Ovary (tissue), 9 donors: ENCODE data around the gene MIEN1. TPM values are rescaled to one million over a fixed set of nuclear protein-coding genes. Genes with fewer than 3 reads are reported as not detected.

Source experiments
- DNase-seq, 5 donors: peaks; one replicate each; pipeline ENCODE4 v3.0.0-alpha.2; 2019 to 2020
- H3K27ac ChIP-seq, 2 donors: fragments of 200-600 bp; one replicate each; pipeline versions ENCODE4 v1.5.1 to v1.8.0; 2019 to 2022
- H3K27me3 ChIP-seq: fragments of 200-600 bp; one replicate; pipeline ENCODE4 v1.8.0; 2022
- H3K36me3 ChIP-seq: fragments of 200-600 bp; sonication (generic); one replicate; pipeline ENCODE4 v1.5.1; 2019
- H3K4me1 ChIP-seq: one replicate; pipeline ENCODE4 v1.8.1; 2013; ENCODE audit warnings: mild to moderate bottlenecking, moderate library complexity; ENCODE audit not compliant: insufficient read depth
- H3K4me3 ChIP-seq: fragments of 200-600 bp; sonication (generic); one replicate; pipeline ENCODE4 v1.5.1; 2017
- H3K9me3 ChIP-seq, 2 donors: fragments of 200-600 bp in 1 of 2; sonication (generic) in 1 of 2; one replicate each; pipeline versions ENCODE4 v1.5.1 to v1.8.1; 2013 to 2019; ENCODE audit warnings: mild to moderate bottlenecking in 1 of 2, moderate library complexity in 1 of 2
- CTCF ChIP-seq, 3 donors: fragments of 450-650 bp in 2 of 3; fragments of 200-600 bp in 1 of 3; IDR thresholded peaks; one replicate each; pipeline versions ENCODE4 v1.5.1 to v1.8.0; 2016 to 2022; ENCODE audit warnings: antibody characterized with exemption in 3 of 3, mild to moderate bottlenecking in 1 of 3
- EP300 ChIP-seq: sonication (generic); formaldehyde crosslinking; IDR thresholded peaks from one replicate; pipeline ENCODE4 v1.6.1; 2017; ENCODE audit warnings: antibody characterized with exemption
- POLR2A ChIP-seq: fragments of 450-650 bp; IDR thresholded peaks from one replicate; pipeline ENCODE4 v1.6.1; 2017; ENCODE audit warnings: antibody characterized with exemption, mild to moderate bottlenecking, moderate library complexity
- WGBS, 3 donors: extraction: QIAGEN DNeasy Blood & Tissue Kit in 1 of 3; methylation state at CpG; one replicate each; pipeline versions ENCODE4 v1.1.5 to v1.1.7; 2013 to 2017; 5-methylcytosine and 5-hydroxymethylcytosine counted together
- intact Hi-C, 4 donors: fragments of 100-400 bp; cut with DNase I; formaldehyde crosslinking; loops; one replicate each; pipeline versions ENCODE4 v1.11.0 to v1.15.1; 2022 to 2023
- polyA plus RNA-seq, 2 donors: library from polyadenylated mRNA; stranded (reverse); fragments of 200-250 nt in 1 of 2; fragments of 350-450 nt in 1 of 2; fragmentation: Illumina TruSeq in 1 of 2; extraction: RNeasy Lipid Tissue Mini Kit (QIAGEN cat#74804) in 1 of 2; gene quantifications; one replicate each; pipeline ENCODE4 v1.2.3, GENCODE V29; 2013 to 2014
- total RNA-seq, 7 donors: library from RNA; depleted of rRNA in 2 of 7; stranded (reverse); fragments of >200 nt in 2 of 7; fragmentation: NEBNext Ultra II Directional in 3 of 7; extraction: Animal tissue kit (Norgen Biotek cat#: 25700) in 3 of 7; gene quantifications; one replicate each; pipeline versions ENCODE4 v1.1.0 to v1.2.4, GENCODE V29; 2016 to 2023
- donor health status: DM: no; HTN: no; CAD: no; lungs with moderate emphysema.
- donor health status: DM: no; HTN: no; CAD: no.
- donor health status: Bipolar disorder and iron deficiency.
- donor health status: DM: yes; HTN: yes; CAD: no.
- donor health status: DM: no; HTN: no; CAD: no.
- donor health status: DM: yes; HTN: yes; CAD: no.

MIEN1 gene
- total and polyA plus RNA-seq, 9 donors = 20.2 to 64.9 (median 25.5) TPM

GRCh38 chr17:39737206-39737759 is 7.0 kb upstream of the MIEN1 start:
- Histone ChIP-seq H3K9me3 (no peaks in the 10 kb centered on the region), H3K27ac (no peak overlapping the region), H3K4me3 (no peak overlapping the region), H3K36me3 (no peaks in the 10 kb centered on the region), H3K4me1 (peaks cover 2% of the 10 kb centered on the region), H3K27me3 (no peaks in the 10 kb centered on the region)
- intact Hi-C loops = no loop called here
- WGBS, 3 donors = 48 to 56% (median 51%) methylated on average over 13 of the region's 13 CpGs
- no peak for DNase-seq
- TF ChIP-seq CTCF (IDR thresholded peaks at IDR 0.05) (no peak), EP300 (no peak), POLR2A (no peak)

GRCh38 chr17:39736319-39737165 is 6.2 kb upstream of the MIEN1 start:
- DNase-seq = no peak
- no peak for TF ChIP-seq POLR2A
- TF ChIP-seq CTCF (IDR thresholded peaks at IDR 0.05) = no peak
- no peak for TF ChIP-seq EP300
- Histone ChIP-seq H3K9me3 (no peaks in the 10 kb centered on the region), H3K4me1 (peaks cover 2% of the 10 kb centered on the region), H3K27ac (no peak overlapping the region), H3K27me3 (no peaks in the 10 kb centered on the region), H3K4me3 (no peak overlapping the region), H3K36me3 (no peaks in the 10 kb centered on the region)
- intact Hi-C loops = no loop called here
- 71 to 76% (median 74%) methylated on average over 10 of the region's 10 CpGs for WGBS, 3 donors

GRCh38 chr17:39735882-39736281 is 5.5 kb upstream of the MIEN1 start:
- H3K9me3 ChIP-seq = no peaks in the 10 kb centered on the region
- WGBS, 3 donors = 66 to 76% (median 69%) methylated on average over 2 of the region's 2 CpGs
- no peaks in the 10 kb centered on the region for H3K36me3 ChIP-seq
- peaks cover 2% of the 10 kb centered on the region for H3K4me1 ChIP-seq
- no peak overlapping the region for H3K27ac ChIP-seq
- no peak for TF ChIP-seq CTCF (IDR thresholded peaks at IDR 0.05)
- TF ChIP-seq EP300 = no peak
- TF ChIP-seq POLR2A = no peak
- intact Hi-C loops = no loop called here
- H3K4me3 ChIP-seq = no peak overlapping the region
- no peak for DNase-seq
- no peaks in the 10 kb centered on the region for H3K27me3 ChIP-seq

- no peaks in the 10 kb centered on the region for H3K4me1 ChIP-seq
- H3K36me3 ChIP-seq = no peaks in the 10 kb centered on the region
- H3K27ac ChIP-seq = no peak overlapping the region
- 92 to 96% (median 93%) methylated on average over 3 of the region's 3 CpGs for WGBS, 3 donors
- H3K4me3 ChIP-seq = no peak overlapping the region
- H3K27me3 ChIP-seq = no peaks in the 10 kb centered on the region
- DNase-seq = no peak
- intact Hi-C loops = loop anchor here in 1 of 4 donors (5.0 kb wide), 1 partner anchor 100 kb away; no protein-coding TSS in a partner anchor
- TF ChIP-seq CTCF (IDR thresholded peaks at IDR 0.05) (no peak), EP300 (no peak), POLR2A (no peak)
- H3K9me3 ChIP-seq = no peaks in the 10 kb centered on the region
Observed at GRCh38 chr17:39732586-39732985, 2.3 kb upstream of the MIEN1 start.
